Chondrocyte (in vitro differentiated cells): Measurements from ENCODE around the gene ASF1A. TPM values are rescaled to one million over a fixed set of nuclear protein-coding genes. Genes with fewer than 3 reads are reported as not detected.

ENCODE experiments used
- DNase-seq: peaks from one replicate; pipeline ENCODE4 v3.0.0; 2021; ENCODE audit warnings: mixed read lengths, low spot score
- H3K27ac Mint-ChIP-seq: one replicate; pipeline ENCODE4 v1.8.0; 2021; ENCODE audit warnings: mild to moderate bottlenecking, moderate library complexity, mixed read lengths; ENCODE audit not compliant: unreplicated experiment
- H3K27me3 Mint-ChIP-seq: 2 replicates; pipeline ENCODE4 v1.8.0; 2021; ENCODE audit warnings: low read depth, mixed read lengths
- H3K36me3 Mint-ChIP-seq: 2 replicates; pipeline ENCODE4 v1.8.0; 2021; ENCODE audit warnings: low read depth, mixed read lengths
- H3K4me1 Mint-ChIP-seq: 2 replicates; pipeline ENCODE4 v1.8.0; 2021; ENCODE audit warnings: low read depth, mild to moderate bottlenecking, mixed read lengths
- H3K4me3 Mint-ChIP-seq: one replicate; pipeline ENCODE4 v1.8.0; 2021; ENCODE audit warnings: mild to moderate bottlenecking, moderate library complexity, mixed read lengths; ENCODE audit not compliant: unreplicated experiment
- H3K9me3 Mint-ChIP-seq: 2 replicates; pipeline ENCODE4 v1.8.0; 2021; ENCODE audit warnings: low read depth, mixed read lengths
- CTCF ChIP-seq: fragments of 200-600 bp; sonication (generic); IDR thresholded peaks from 2 replicates; pipeline ENCODE4 v1.5.0; 2021; ENCODE audit warnings: antibody characterized with exemption, mild to moderate bottlenecking, moderate library complexity
- total RNA-seq: library from RNA; stranded (reverse); gene quantifications from 3 replicates; pipeline ENCODE4 v1.2.1, GENCODE V29; 2021

ASF1A gene
- total RNA-seq, 1 donor from 2014 or later: 18.7 TPM

- Mint-ChIP-seq H3K4me1 (peaks cover 58% of the 10 kb centered on the region), H3K27ac (peak overlapping the region; percentile 90), H3K9me3 (no peaks in the 10 kb centered on the region), H3K4me3 (peak overlapping the region; percentile 87), H3K36me3 (peaks cover 14% of the 10 kb centered on the region), H3K27me3 (no peaks in the 10 kb centered on the region)
- TF ChIP-seq CTCF: no peak
- DNase-seq: no peak
Measured at GRCh38 chr6:118895859-118896258, 1.9 kb downstream of the ASF1A start.

GRCh38 chr6:118896339-118897136, 2.6 kb downstream of the ASF1A start:
- peaks cover 14% of the 10 kb centered on the region for H3K36me3 Mint-ChIP-seq
- peak overlapping the region; percentile 90 for H3K27ac Mint-ChIP-seq
- H3K9me3 Mint-ChIP-seq: no peaks in the 10 kb centered on the region
- H3K4me3 Mint-ChIP-seq: peak overlapping the region; percentile 87
- no peak for DNase-seq
- H3K4me1 Mint-ChIP-seq: peaks cover 58% of the 10 kb centered on the region
- H3K27me3 Mint-ChIP-seq: no peaks in the 10 kb centered on the region
- peak; percentile 79 for TF ChIP-seq CTCF

GRCh38 chr6:118897386-118897785, 3.4 kb downstream of the ASF1A start:
- H3K27me3 Mint-ChIP-seq: no peaks in the 10 kb centered on the region
- no peaks in the 10 kb centered on the region for H3K9me3 Mint-ChIP-seq
- H3K27ac Mint-ChIP-seq: peak overlapping the region; percentile 33
- no peak for DNase-seq
- H3K36me3 Mint-ChIP-seq: peaks cover 14% of the 10 kb centered on the region
- no peak overlapping the region for H3K4me3 Mint-ChIP-seq
- no peak for TF ChIP-seq CTCF
- peaks cover 58% of the 10 kb centered on the region for H3K4me1 Mint-ChIP-seq

- Mint-ChIP-seq H3K36me3 (peaks cover 22% of the 10 kb centered on the region), H3K27me3 (no peaks in the 10 kb centered on the region), H3K4me1 (peaks cover 65% of the 10 kb centered on the region), H3K27ac (peak overlapping the region; percentile 38), H3K4me3 (no peak overlapping the region), H3K9me3 (no peaks in the 10 kb centered on the region)
- no peak for DNase-seq
- TF ChIP-seq CTCF: no peak
Measured at GRCh38 chr6:118899948-118900347, 6.0 kb downstream of the ASF1A start.

- TF ChIP-seq CTCF: no peak
- no peaks in the 10 kb centered on the region for H3K27me3 Mint-ChIP-seq
- DNase-seq: no peak
- no peak overlapping the region for H3K4me3 Mint-ChIP-seq
- peaks cover 32% of the 10 kb centered on the region for H3K36me3 Mint-ChIP-seq
- no peaks in the 10 kb centered on the region for H3K9me3 Mint-ChIP-seq
- peaks cover 63% of the 10 kb centered on the region for H3K4me1 Mint-ChIP-seq
- H3K27ac Mint-ChIP-seq: peak overlapping the region; percentile 80
Measured at GRCh38 chr6:118902726-118903125, 8.8 kb downstream of the ASF1A start.
